Measurements from ENCODE around the gene ANKS1B. TPM values are rescaled to one million over a fixed set of nuclear protein-coding genes. Genes with fewer than 3 reads are reported as not detected.
A peak's percentile ranks its signal among the peaks of the same experiment; 100 is the strongest.

Gene ANKS1B
- total RNA-seq, 8 experiments from 2014 or later = 4.4 to 49.1 (median 14.2) TPM

DNA sequence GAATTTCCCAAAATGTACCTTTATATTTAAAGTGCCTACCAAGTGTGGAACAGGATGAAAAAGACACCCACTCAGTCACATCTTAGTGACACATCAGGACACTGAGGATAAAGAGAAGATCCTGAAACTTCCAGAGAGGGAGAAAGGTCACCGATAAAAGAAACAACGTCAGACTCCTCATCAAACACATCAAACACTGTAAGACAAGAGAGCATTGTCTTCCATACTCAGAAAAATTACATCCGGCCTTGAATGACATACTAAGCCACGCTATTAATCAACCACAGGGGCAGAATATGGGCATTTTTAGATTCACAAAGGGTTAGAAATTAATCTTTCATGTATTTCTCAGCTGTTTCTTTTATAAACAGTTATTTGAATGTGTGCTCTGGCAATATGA, 849.4 kb downstream of the ANKS1B start:
- no peak overlapping the region for H3K4me3 ChIP-seq
- in situ Hi-C loops (cut with MboI; ENCODE audit: low pct_unique_long_range_greater_than_20kb in 2 of 9, low sequenced_read_pairs in 9 of 9, unreplicated experiment in 9 of 9) = no loop called here
- H3K27ac ChIP-seq = no peak overlapping the region
- no peak for ATAC-seq (replicated peaks in 6 of 8)
- 41 to 100% (median 64%) methylated on average over 1 to 4 of the region's 4 CpGs for WGBS, 10 experiments
- peaks cover 12 to 16% of the 10 kb centered on the region in 2 donors for H3K4me1 ChIP-seq (replicated peaks in 1 of 2)

DNA sequence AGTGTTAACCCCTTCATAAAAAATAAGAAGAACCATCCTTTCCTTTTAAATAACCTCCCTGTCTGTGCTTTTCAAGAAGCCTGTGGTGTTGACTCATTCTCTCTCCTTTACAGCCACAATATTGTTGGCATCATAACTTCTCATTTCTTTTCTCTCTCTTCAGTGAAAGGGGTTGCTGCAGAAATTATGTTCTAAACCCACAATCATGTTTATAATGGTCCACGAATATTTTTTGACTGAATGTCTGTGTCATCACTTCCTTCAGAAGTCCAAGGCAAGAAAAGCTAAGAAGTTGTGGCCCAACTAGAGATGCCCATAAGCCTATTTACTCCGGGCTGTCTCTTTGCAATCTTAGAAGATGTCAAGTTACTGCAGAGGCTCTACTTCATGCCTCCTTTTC, 851.3 kb downstream of the ANKS1B start:
- ATAC-seq (replicated peaks in 6 of 8) = no peak
- no peak overlapping the region for H3K4me3 ChIP-seq
- 0 to 100% (median 83%) methylated on average over 1 to 2 of the region's 2 CpGs; no CpG with 5 or more reads in 1 of the 10 experiments for WGBS, 10 experiments
- in situ Hi-C loops (cut with MboI; ENCODE audit: low pct_unique_long_range_greater_than_20kb in 2 of 9, low sequenced_read_pairs in 9 of 9, unreplicated experiment in 9 of 9) = no loop called here
- H3K27ac ChIP-seq = no peak overlapping the region
- peaks cover 12 to 16% of the 10 kb centered on the region in 2 donors for H3K4me1 ChIP-seq (replicated peaks in 1 of 2)

DNA sequence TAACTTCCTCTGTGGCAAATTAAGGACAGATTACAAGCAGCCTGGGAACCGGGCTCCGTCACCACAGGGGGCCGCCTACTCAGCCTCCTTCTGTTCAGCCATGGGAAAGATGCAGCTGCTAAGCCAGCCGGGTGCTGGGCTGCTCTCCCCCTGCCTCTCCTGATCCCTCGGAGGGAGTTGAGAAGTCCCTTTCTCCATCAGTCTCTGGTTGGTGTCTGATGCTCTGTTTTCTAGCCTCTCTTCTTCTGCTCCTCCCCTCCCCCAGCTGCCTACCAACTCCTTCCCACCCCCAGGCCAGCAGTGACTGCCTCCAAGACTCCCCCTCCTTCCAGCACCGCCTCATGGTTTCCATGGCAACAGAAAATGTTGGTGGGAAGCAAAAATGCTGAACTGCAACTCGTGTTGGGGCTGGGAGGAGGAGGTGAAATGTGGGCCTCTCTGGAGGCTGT, 853.0 kb downstream of the ANKS1B start:
- WGBS, 10 experiments = 0 to 60% (median 0%) methylated on average over 1 to 4 of the region's 7 CpGs; no CpG with 5 or more reads in 4 of the 10 experiments

DNA sequence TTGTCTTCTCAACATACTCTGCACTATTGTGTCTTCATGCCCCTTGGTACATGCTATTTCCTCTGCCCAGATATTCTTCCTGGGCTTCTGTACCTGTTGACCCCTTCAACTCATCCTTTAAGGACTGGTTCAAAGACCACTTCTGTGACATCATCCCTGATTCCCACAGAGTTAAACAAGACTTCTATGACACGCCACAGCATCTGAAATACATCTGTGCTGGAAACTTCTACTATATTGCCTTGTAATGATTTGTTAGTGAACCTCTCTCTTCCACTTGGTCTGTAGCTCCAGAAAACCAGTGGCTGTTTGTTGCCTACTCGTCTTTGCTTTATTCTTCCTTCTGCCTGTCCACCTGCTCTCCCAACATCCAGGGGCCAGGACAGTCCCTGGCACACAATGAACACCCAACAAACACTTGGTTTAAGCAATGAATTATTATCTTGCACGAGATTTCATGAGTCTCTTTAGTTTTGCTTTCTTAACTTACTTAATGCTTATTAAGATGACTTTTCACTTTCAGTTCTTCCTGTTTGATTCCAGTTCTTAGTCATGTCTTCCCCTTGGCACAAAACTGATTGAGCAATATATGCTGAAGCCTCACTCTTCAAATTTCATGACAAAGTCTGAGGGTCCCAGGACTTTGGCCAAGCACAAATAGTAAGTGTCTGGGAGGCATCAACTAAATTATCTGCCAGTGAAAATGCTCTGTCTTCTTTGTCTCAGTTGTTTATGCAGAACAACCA, 853.8 kb downstream of the ANKS1B start:
- 0 to 100% (median 58%) methylated on average over 1 to 3 of the region's 3 CpGs; no CpG with 5 or more reads in 2 of the 10 experiments for WGBS, 10 experiments
- no peak overlapping the region for H3K27ac ChIP-seq
- in situ Hi-C loops (cut with MboI; ENCODE audit: low pct_unique_long_range_greater_than_20kb in 2 of 9, low sequenced_read_pairs in 9 of 9, unreplicated experiment in 9 of 9) = no loop called here

More for the DNA sequence above, 853.0 kb downstream of the ANKS1B start:
- peaks cover 12% of the 10 kb centered on the region in 2 donors for H3K4me1 ChIP-seq (replicated peaks in 1 of 2)
- in situ Hi-C loops (cut with MboI; ENCODE audit: low pct_unique_long_range_greater_than_20kb in 2 of 9, low sequenced_read_pairs in 9 of 9, unreplicated experiment in 9 of 9) = no loop called here
- peak in 7 of 8 experiments; percentile 23 to 89 (median 81) for ATAC-seq (replicated peaks in 6 of 8)
- H3K4me3 ChIP-seq = no peak overlapping the region
- no peak overlapping the region for H3K27ac ChIP-seq

DNA sequence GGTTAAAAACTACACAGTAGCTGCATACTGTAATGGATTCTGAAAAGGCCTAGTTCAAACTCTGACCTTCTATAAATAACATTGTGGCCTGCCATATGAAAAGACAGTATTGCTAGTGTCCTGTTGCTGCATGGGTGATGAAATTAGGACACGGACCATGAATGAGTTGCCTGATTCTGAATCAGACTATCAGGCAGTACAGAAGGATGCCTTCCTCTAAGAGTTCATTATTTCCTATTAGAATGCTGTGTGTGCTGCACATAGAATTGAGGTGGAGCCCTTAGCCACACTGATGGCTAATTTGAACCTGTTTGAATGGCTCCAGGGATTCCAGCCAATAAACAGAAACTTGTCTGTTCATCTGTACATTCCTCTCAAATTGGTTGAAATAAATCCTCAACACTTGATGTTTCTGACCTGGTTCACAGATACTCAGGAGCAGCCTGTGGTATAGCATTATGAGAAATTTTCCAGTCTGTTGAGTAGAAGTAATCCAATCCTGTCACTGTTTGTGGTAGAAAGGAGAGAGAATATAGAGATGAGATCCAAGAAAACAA, 856.4 kb downstream of the ANKS1B start:
- 0 to 100% (median 0%) methylated on average over 1 of the region's 1 CpG; no CpG with 5 or more reads in 4 of the 10 experiments for WGBS, 10 experiments
- Histone ChIP-seq H3K4me1 (replicated peaks in 1 of 2) (peaks cover 12% of the 10 kb centered on the region in 2 donors), H3K27ac (no peak overlapping the region), H3K4me3 (no peak overlapping the region)
- in situ Hi-C loops (cut with MboI; ENCODE audit: low pct_unique_long_range_greater_than_20kb in 2 of 9, low sequenced_read_pairs in 9 of 9, unreplicated experiment in 9 of 9) = no loop called here
- ATAC-seq (replicated peaks in 6 of 8) = no peak

More for the DNA sequence above, 853.8 kb downstream of the ANKS1B start:
- Histone ChIP-seq H3K4me1 (replicated peaks in 1 of 2) (peaks cover 12% of the 10 kb centered on the region in 2 donors), H3K4me3 (no peak overlapping the region)
- peak in 2 of 8 experiments; percentile 18 to 29 for ATAC-seq (replicated peaks in 6 of 8)

DNA sequence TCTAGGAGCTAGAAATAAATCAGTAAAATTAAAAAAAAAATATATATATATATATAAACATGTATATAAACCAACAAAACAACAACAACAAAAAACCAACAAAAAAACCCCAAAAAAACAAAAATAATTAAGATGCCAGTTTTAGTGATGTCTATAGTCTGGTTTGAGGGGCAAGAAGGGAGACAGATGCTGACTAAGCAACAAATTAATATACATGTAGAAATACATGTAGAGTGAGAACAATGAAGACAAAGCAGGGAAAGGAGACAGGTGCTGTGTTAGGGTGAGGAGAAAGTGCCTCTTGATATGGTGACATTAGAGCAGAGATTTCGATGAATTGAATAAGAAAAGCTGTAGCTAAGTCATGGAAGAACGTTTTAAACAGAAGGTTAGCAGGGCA, 861.8 kb downstream of the ANKS1B start:
- Histone ChIP-seq H3K27ac (no peak overlapping the region), H3K4me3 (no peak overlapping the region), H3K4me1 (replicated peaks in 1 of 2) (peaks cover 3 to 4% of the 10 kb centered on the region in 2 donors)
- WGBS, 10 experiments = 0 to 64% (median 7%) methylated on average over 1 to 2 of the region's 2 CpGs; no CpG with 5 or more reads in 3 of the 10 experiments
- in situ Hi-C loops (cut with MboI; ENCODE audit: low pct_unique_long_range_greater_than_20kb in 2 of 9, low sequenced_read_pairs in 9 of 9, unreplicated experiment in 9 of 9) = no loop called here
- no peak for ATAC-seq (replicated peaks in 6 of 8)

DNA sequence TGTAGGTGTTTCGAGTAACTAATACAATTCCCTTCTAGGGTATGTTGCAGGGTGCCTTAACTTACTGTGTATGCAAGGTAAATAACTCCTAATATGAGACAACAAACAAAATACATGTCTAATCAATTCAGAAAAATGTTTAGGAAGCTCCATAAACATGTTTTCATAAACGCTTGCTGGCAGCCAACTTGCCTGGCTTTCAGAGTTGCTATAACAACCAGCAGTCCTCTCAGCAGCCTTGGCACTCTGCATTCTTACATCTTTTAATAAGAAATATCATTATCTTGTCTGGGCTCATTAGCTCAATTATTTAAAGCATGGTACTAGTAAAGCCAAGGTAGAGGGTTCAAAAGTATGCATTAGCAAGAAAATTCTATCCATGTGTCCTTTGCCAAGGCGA, 862.2 kb downstream of the ANKS1B start:
- H3K4me3 ChIP-seq = no peak overlapping the region
- WGBS, 10 experiments = 9 to 100% (median 83%) methylated on average over 1 to 3 of the region's 3 CpGs
- H3K27ac ChIP-seq = no peak overlapping the region
- peaks cover 3 to 4% of the 10 kb centered on the region in 2 donors for H3K4me1 ChIP-seq (replicated peaks in 1 of 2)
- ATAC-seq (replicated peaks in 6 of 8) = no peak
- in situ Hi-C loops (cut with MboI; ENCODE audit: low pct_unique_long_range_greater_than_20kb in 2 of 9, low sequenced_read_pairs in 9 of 9, unreplicated experiment in 9 of 9) = no loop called here

DNA sequence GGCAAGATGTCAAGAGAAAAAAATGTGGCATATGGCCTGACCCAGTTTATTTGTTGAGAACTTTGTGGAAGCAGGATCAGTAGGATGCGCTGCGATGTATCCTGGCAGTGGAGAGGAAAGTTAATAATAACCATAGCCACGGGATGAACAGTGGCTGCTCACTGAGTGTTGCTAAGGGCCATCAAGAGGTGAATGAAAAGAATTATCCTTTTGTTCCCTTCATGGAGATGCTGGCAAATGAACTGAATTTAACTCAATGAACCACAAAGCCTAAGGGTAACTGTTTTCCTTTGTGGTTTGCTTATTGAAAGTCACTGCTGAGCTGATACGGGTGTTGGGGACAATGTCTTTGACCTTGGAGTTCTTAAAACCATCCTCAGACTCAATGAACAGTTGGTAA, 863.2 kb downstream of the ANKS1B start:
- peak in 5 of 8 experiments; percentile 55 to 98 (median 69) for ATAC-seq (replicated peaks in 6 of 8)
- no peak overlapping the region for H3K27ac ChIP-seq
- peaks cover 3 to 4% of the 10 kb centered on the region in 2 donors for H3K4me1 ChIP-seq (replicated peaks in 1 of 2)
- no peak overlapping the region for H3K4me3 ChIP-seq
- in situ Hi-C loops (cut with MboI; ENCODE audit: low pct_unique_long_range_greater_than_20kb in 2 of 9, low sequenced_read_pairs in 9 of 9, unreplicated experiment in 9 of 9) = no loop called here
- WGBS, 10 experiments = 0 to 67% (median 33%) methylated on average over 1 to 4 of the region's 4 CpGs; no CpG with 5 or more reads in 1 of the 10 experiments

DNA sequence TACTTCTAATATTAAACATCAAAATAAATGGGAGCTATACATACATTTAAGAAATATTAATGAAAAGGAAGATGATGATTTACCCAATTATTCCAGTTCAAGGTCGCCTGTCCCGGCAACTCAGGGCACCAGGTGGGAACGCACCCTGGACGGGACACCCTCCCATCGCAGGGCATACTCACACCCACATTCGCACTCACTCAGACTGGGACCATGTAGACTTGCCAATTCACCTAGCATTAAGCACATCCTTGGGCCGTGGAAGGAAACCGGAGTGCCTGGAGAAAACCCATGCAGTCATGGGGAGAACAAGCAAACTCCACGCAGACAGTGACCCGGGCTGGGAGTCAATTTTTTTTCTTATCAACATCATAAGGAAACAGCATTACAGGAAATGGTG, 864.8 kb downstream of the ANKS1B start:
- H3K4me3 ChIP-seq = no peak overlapping the region
- H3K4me1 ChIP-seq (replicated peaks in 1 of 2) = peaks cover 3 to 4% of the 10 kb centered on the region in 2 donors
- ATAC-seq (replicated peaks in 6 of 8) = no peak
- in situ Hi-C loops (cut with MboI; ENCODE audit: low pct_unique_long_range_greater_than_20kb in 2 of 9, low sequenced_read_pairs in 9 of 9, unreplicated experiment in 9 of 9) = no loop called here
- 0 to 100% (median 60%) methylated on average over 1 to 9 of the region's 10 CpGs; no CpG with 5 or more reads in 1 of the 10 experiments for WGBS, 10 experiments
- H3K27ac ChIP-seq = no peak overlapping the region

DNA sequence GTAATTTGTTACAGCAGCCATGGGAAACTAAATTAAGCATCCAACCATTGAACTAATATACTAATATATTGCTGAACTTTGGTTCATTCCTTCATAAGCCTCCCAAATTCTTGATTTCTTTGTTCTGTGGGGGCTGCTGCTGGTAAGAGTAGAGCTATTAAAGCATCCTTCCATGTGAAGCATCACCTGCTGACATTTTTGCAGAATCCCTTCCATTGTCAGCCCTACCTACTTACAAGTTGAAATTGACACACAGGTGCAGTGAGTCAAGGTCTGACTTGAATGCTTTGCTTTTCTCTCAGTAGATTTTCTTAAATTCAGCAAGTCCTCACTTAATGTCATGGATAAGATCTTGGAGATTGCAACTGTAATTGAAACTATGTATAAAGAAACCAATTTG, 865.3 kb downstream of the ANKS1B start:
- in situ Hi-C loops (cut with MboI; ENCODE audit: low pct_unique_long_range_greater_than_20kb in 2 of 9, low sequenced_read_pairs in 9 of 9, unreplicated experiment in 9 of 9) = no loop called here
- Histone ChIP-seq H3K27ac (no peak overlapping the region), H3K4me1 (replicated peaks in 1 of 2) (peaks cover 3 to 4% of the 10 kb centered on the region in 2 donors), H3K4me3 (no peak overlapping the region)
- no peak for ATAC-seq (replicated peaks in 6 of 8)

DNA sequence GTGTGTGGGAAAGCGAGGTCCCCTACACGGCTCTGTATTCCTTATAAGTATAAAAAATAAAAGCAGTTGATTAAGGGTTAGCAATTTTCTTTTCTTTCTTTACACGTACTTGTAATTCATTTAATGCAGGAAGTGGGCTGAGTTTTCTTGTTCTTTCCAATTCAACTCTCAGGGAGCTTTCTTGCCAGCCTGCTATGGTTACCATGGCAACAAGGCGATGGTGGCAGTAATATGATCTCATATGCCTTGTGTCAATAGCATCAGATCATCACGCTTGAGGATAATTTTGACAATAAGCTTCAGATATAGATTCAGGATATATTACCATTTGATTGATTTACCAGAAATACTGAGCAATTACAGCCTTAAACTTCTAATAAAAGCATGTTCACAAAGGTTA, 873.1 kb downstream of the ANKS1B start:
- WGBS, 10 experiments = 6 to 57% (median 28%) methylated on average over 2 to 5 of the region's 5 CpGs
- Histone ChIP-seq H3K27ac (no peak overlapping the region), H3K4me3 (no peak overlapping the region), H3K4me1 (replicated peaks in 1 of 2) (peaks cover 10 to 18% of the 10 kb centered on the region in 2 donors)
- peak in 5 of 8 experiments; percentile 61 to 82 (median 68) for ATAC-seq (replicated peaks in 6 of 8)
- in situ Hi-C loops (cut with MboI; ENCODE audit: low pct_unique_long_range_greater_than_20kb in 2 of 9, low sequenced_read_pairs in 9 of 9, unreplicated experiment in 9 of 9) = no loop called here

DNA sequence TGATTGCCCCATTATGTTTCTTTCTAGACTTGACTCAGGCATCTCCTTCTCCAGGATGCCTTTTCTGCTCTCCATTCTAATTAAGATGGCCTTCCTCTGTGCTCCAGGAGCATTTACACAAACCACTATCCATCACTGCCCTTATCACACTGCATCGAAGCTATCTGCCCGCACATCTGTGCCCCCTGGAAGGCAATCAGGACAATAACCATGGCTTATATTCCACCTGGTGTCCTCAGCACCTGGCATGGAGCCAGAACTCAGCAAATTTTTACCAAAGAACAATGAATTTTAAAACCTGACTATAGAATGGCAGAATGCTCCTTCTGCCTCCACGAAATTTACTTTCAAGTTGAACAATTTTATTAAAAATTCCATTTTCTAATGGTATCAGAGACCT, 873.9 kb downstream of the ANKS1B start:
- Histone ChIP-seq H3K27ac (no peak overlapping the region), H3K4me1 (replicated peaks in 1 of 2) (peaks cover 10 to 18% of the 10 kb centered on the region in 2 donors), H3K4me3 (no peak overlapping the region)
- WGBS, 10 experiments = 0 to 75% (median 54%) methylated on average over 1 to 3 of the region's 3 CpGs; no CpG with 5 or more reads in 2 of the 10 experiments
- ATAC-seq (replicated peaks in 6 of 8) = peak in 1 of 8 experiments; percentile 15
- in situ Hi-C loops (cut with MboI; ENCODE audit: low pct_unique_long_range_greater_than_20kb in 2 of 9, low sequenced_read_pairs in 9 of 9, unreplicated experiment in 9 of 9) = no loop called here

DNA sequence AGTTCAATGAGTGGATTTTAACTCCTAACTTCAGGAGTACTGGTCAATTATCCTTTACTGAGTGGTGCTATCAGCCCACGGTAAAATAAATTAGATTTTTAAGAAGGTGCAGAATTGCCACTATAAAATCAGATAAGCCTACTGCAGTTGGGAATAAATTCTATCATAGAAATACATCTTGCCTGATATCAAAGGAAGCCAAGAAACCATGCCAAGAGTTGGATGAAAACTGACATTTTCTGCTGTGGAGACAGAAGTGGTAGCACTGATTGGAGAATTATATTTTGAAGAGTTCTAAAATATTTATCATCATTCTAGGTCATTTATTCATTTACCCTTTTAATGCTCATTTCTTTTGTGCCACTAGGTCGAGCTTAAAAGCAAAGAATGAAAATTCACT, 874.5 kb downstream of the ANKS1B start:
- in situ Hi-C loops (cut with MboI; ENCODE audit: low pct_unique_long_range_greater_than_20kb in 2 of 9, low sequenced_read_pairs in 9 of 9, unreplicated experiment in 9 of 9) = no loop called here
- no peak overlapping the region for H3K4me3 ChIP-seq
- H3K27ac ChIP-seq = no peak overlapping the region
- 7 to 95% (median 67%) methylated on average over 1 to 2 of the region's 2 CpGs; no CpG with 5 or more reads in 1 of the 10 experiments for WGBS, 10 experiments
- ATAC-seq (replicated peaks in 6 of 8) = no peak
- peaks cover 10 to 18% of the 10 kb centered on the region in 2 donors for H3K4me1 ChIP-seq (replicated peaks in 1 of 2)

Data from motor neuron (in vitro differentiated cells).